ENCODE measurements around the gene ROBO2.

Gene ROBO2

GRCh38 chr3:77040216-77040615 lies 317 bp downstream of the ROBO2 start:
- POLR2A ChIA-PET: no interaction called here
- CTCF ChIA-PET: no interaction called here
- DNase-seq (ENCODE audit: extremely low spot score): no peak
- no peak for TF ChIP-seq CTCF (IDR thresholded peaks at IDR 0.05; ENCODE audit: control extremely low read depth, extremely low read depth, low read depth, missing control alignments)

- no peak for TF ChIP-seq CTCF (IDR thresholded peaks at IDR 0.05; ENCODE audit: control extremely low read depth, extremely low read depth, low read depth, missing control alignments)
- POLR2A ChIA-PET: no interaction called here
- CTCF ChIA-PET: no interaction called here
- no peak for DNase-seq (ENCODE audit: extremely low spot score)
Measured at GRCh38 chr3:77040926-77041722, 1.2 kb downstream of the ROBO2 start.

GRCh38 chr3:77041811-77042210 lies 1.9 kb downstream of the ROBO2 start:
- TF ChIP-seq CTCF (IDR thresholded peaks at IDR 0.05; ENCODE audit: control extremely low read depth, extremely low read depth, low read depth, missing control alignments): no peak
- DNase-seq (ENCODE audit: extremely low spot score): no peak
- ChIA-PET POLR2A (no interaction called here), CTCF (no interaction called here)

- ChIA-PET POLR2A (no interaction called here), CTCF (no interaction called here)
- TF ChIP-seq CTCF (IDR thresholded peaks at IDR 0.05; ENCODE audit: control extremely low read depth, extremely low read depth, low read depth, missing control alignments): no peak
- no peak for DNase-seq (ENCODE audit: extremely low spot score)
Measured at GRCh38 chr3:77042343-77042742, 2.4 kb downstream of the ROBO2 start.

- DNase-seq (ENCODE audit: extremely low spot score): no peak
- ChIA-PET POLR2A (no interaction called here), CTCF (no interaction called here)
- TF ChIP-seq CTCF (IDR thresholded peaks at IDR 0.05; ENCODE audit: control extremely low read depth, extremely low read depth, low read depth, missing control alignments): no peak
Measured at GRCh38 chr3:77042882-77043281, 3.0 kb downstream of the ROBO2 start.

- ChIA-PET CTCF (interaction anchor here (1.1 to 1.5 kb wide), 2 partner anchors 16 to 18 kb away, joined by 3 to 4 read pairs; no protein-coding TSS in a partner anchor), POLR2A (no interaction called here)
- DNase-seq (ENCODE audit: extremely low spot score): no peak
Measured at GRCh38 chr3:77045686-77046085, 5.8 kb downstream of the ROBO2 start.

More at GRCh38 chr3:77045686-77046085, 5.8 kb downstream of the ROBO2 start:
- TF ChIP-seq CTCF (IDR thresholded peaks at IDR 0.05; ENCODE audit: control extremely low read depth, extremely low read depth, low read depth, missing control alignments): no peak

All from GM10248 (cell line).